HEK293T (cell line): ENCODE results near the gene NPAS3.

Source experiments
- ARNT ChIP-seq: fragments of 450-650 bp; IDR thresholded peaks from 2 replicates; pipeline ENCODE4 v1.6.1; 2017; ENCODE audit warnings: mild to moderate bottlenecking
- FOXK2 ChIP-seq: fragments of 450-650 bp; IDR thresholded peaks from 2 replicates; pipeline ENCODE4 v1.6.1; 2016; ENCODE audit warnings: mild to moderate bottlenecking
- SP1 ChIP-seq: fragments of 450-650 bp; IDR thresholded peaks from 2 replicates; pipeline ENCODE4 v1.6.1; 2017

GRCh38 chr14:33521192-33521591 lies 582.5 kb downstream of the NPAS3 start:
- TF ChIP-seq SP1 (no peak), ARNT (no peak), FOXK2 (no peak)
